GM23338 (cell line): ENCODE data around the gene ULK4. TPM values are rescaled to one million over a fixed set of nuclear protein-coding genes. Genes with fewer than 3 reads are reported as not detected.
A peak's percentile ranks its signal among the peaks of the same experiment; 100 is the strongest.

ENCODE experiments used
- ATAC-seq: fragments of 200-7000 bp; cut with Tn5 transposase; 3 replicates; pipeline ENCODE4 v1.9.1; 2020
- DNase-seq: peaks from one replicate; pipeline ENCODE4 v3.0.0-alpha.2; 2015; ENCODE audit warnings: low spot score
- H2AFZ ChIP-seq: fragments of 200-600 bp; sonication (generic); 2 replicates; pipeline ENCODE4 v1.8.0; 2016; ENCODE audit warnings: antibody characterized with exemption, mild to moderate bottlenecking, moderate library complexity
- H3F3A ChIP-seq: fragments of 200-600 bp; sonication (generic); replicated peaks from 2 replicates; pipeline ENCODE4 v1.8.0; 2017; ENCODE audit warnings: antibody characterized with exemption, mixed run types, low read depth
- H3K27ac ChIP-seq: fragments of 200-600 bp; sonication (generic); 2 replicates; pipeline ENCODE4 v1.6.1; 2016; ENCODE audit warnings: low read depth
- H3K27me3 ChIP-seq: fragments of 200-600 bp; sonication (generic); 2 replicates; pipeline ENCODE4 v1.8.0; 2016; ENCODE audit warnings: mild to moderate bottlenecking, mixed run types, moderate library complexity; ENCODE audit not compliant: insufficient read depth
- H3K36me3 ChIP-seq: fragments of 200-600 bp; sonication (generic); 2 replicates; pipeline ENCODE4 v1.8.0; 2016; ENCODE audit warnings: mild to moderate bottlenecking; ENCODE audit not compliant: insufficient read depth
- H3K4me1 ChIP-seq: fragments of 200-600 bp; sonication (generic); 2 replicates; pipeline ENCODE4 v1.8.0; 2016; ENCODE audit warnings: mild to moderate bottlenecking, moderate library complexity; ENCODE audit not compliant: insufficient read depth
- H3K4me2 ChIP-seq: fragments of 200-600 bp; sonication (generic); 2 replicates; pipeline ENCODE4 v1.7.1; 2017; ENCODE audit warnings: mixed run types
- H3K4me3 ChIP-seq: fragments of 200-600 bp; sonication (generic); 2 replicates; pipeline ENCODE4 v1.6.1; 2016; ENCODE audit warnings: mixed run types
- H3K79me2 ChIP-seq: fragments of 200-600 bp; sonication (generic); replicated peaks from 2 replicates; pipeline ENCODE4 v1.8.0; 2017; ENCODE audit warnings: mild to moderate bottlenecking; ENCODE audit not compliant: insufficient read depth
- H3K9me2 ChIP-seq: fragments of 200-600 bp; sonication (generic); 2 replicates; pipeline ENCODE4 v1.8.0; 2017; ENCODE audit not compliant: insufficient read depth
- H4K20me1 ChIP-seq: fragments of 200-600 bp; sonication (generic); replicated peaks from 2 replicates; pipeline ENCODE4 v1.8.0; 2017; ENCODE audit warnings: mild to moderate bottlenecking; ENCODE audit not compliant: insufficient read depth
- H3K27ac Mint-ChIP-seq: 2 replicates; pipeline ENCODE4 v1.8.0; 2020; ENCODE audit warnings: inconsistent platforms, mild to moderate bottlenecking, moderate library complexity, mixed read lengths
- H3K27me3 Mint-ChIP-seq: 3 replicates; pipeline ENCODE4 v1.8.0; 2022; ENCODE audit warnings: low read depth, mild to moderate bottlenecking, moderate library complexity, mixed read lengths, inconsistent platforms; ENCODE audit not compliant: insufficient read depth, poor library complexity
- H3K36me3 Mint-ChIP-seq: 3 replicates; pipeline ENCODE4 v1.8.0; 2021; ENCODE audit warnings: low read depth, mild to moderate bottlenecking, inconsistent platforms, moderate library complexity, mixed read lengths
- H3K4me1 Mint-ChIP-seq: 3 replicates; pipeline ENCODE4 v1.8.0; 2020; ENCODE audit warnings: mild to moderate bottlenecking, inconsistent platforms, mixed read lengths
- H3K4me3 Mint-ChIP-seq: 3 replicates; pipeline ENCODE4 v1.8.0; 2021; ENCODE audit warnings: moderate library complexity, mild to moderate bottlenecking, inconsistent platforms, mixed read lengths
- H3K9me3 Mint-ChIP-seq: 3 replicates; pipeline ENCODE4 v1.8.0; 2020; ENCODE audit warnings: moderate library complexity, mild to moderate bottlenecking, inconsistent platforms, mixed read lengths
- CREB1 ChIP-seq: fragments of 250-450 bp; sonication (Bioruptor Pico); IDR thresholded peaks from 2 replicates; pipeline ENCODE4 v1.5.0; 2020; ENCODE audit warnings: low read depth, mild to moderate bottlenecking, moderate library complexity
- NANOG ChIP-seq: IDR thresholded peaks from 2 replicates; pipeline ENCODE4 v1.6.1; 2016; ENCODE audit warnings: antibody characterized with exemption, borderline replicate concordance
- POLR2AphosphoS5 ChIP-seq: IDR thresholded peaks from 2 replicates; pipeline ENCODE4 v1.6.1; 2016; ENCODE audit warnings: antibody characterized with exemption, low read depth
- ZNF114 ChIP-seq: fragments of 250-450 bp; sonication (Bioruptor Pico); IDR thresholded peaks from 2 replicates; pipeline ENCODE4 v1.5.0; 2020; ENCODE audit warnings: mild to moderate bottlenecking, moderate library complexity
- ZNF331 ChIP-seq: fragments of 250-450 bp; sonication (Bioruptor Pico); IDR thresholded peaks from 2 replicates; pipeline ENCODE4 v1.5.0; 2020; ENCODE audit warnings: low read depth, mild to moderate bottlenecking, moderate library complexity
- polyA plus RNA-seq: library from polyadenylated mRNA; unstranded; fragments of >200 nt; fragmentation: Nextera tagmentation; extraction: Ambion mirVana; gene quantifications from 2 replicates; pipeline ENCODE4 v1.2.1, GENCODE V29; 2016
- total RNA-seq: library from RNA; depleted of rRNA; stranded (reverse); fragments of >200 nt; shearing (Covaris generic); gene quantifications from 2 replicates; pipeline ENCODE4 v1.2.3, GENCODE V29; 2014
- TF ChIP-seq, protein P1 (sequence below), 2 experiments: fragments of 200-600 bp in 1 of 2; sonication (generic) in 1 of 2; conservative IDR thresholded peaks; 2 replicates each; pipeline versions ENCODE4 v1.5.1 to v1.6.1; 2016 to 2017; ENCODE audit warnings: antibody characterized with exemption in 2 of 2, low read depth in 2 of 2, mild to moderate bottlenecking in 2 of 2, moderate library complexity in 1 of 2
- TF ChIP-seq, protein P2 (sequence below): IDR thresholded peaks from one replicate; pipeline ENCODE4 v1.6.1; 2018; ENCODE audit warnings: antibody characterized with exemption; ENCODE audit not compliant: unreplicated experiment

Gene ULK4
- total and polyA plus RNA-seq, 2 experiments from 2014 or later, result 20.8 to 41.4 TPM

DNA sequence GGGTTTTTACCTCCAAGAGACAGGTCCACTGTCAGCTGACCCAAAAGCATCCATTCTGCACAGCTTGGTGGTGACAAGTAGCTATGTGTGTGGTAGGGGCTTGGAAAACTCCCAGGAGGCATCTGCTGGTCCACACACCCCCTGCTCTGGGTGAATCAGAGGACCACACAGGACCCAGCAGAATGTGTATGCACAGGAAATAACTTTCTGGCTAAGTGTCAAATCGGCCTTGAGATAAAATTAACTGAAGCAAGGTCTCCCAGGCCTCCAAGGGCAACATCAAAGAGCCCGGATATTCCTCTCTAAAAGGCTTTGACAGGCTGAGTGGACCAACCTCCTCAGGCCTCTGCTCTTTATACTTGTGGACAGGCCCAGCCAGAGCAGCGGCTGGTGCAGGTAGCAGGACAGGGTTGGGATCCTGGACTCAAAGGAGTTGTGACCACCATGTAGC is 696.1 kb downstream of the ULK4 start:
- no peak for ATAC-seq
- H3K27me3 Mint-ChIP-seq, result no peaks in the 10 kb centered on the region

GRCh38 chr3:41265011-41265545 is 696.8 kb downstream of the ULK4 start:
- H3K4me3 ChIP-seq, result no peak overlapping the region
- no peaks in the 10 kb centered on the region for H3K27me3 ChIP-seq
- no peak for ATAC-seq
- H3K27ac ChIP-seq, result no peak overlapping the region
- Mint-ChIP-seq H3K4me3 (no peak overlapping the region), H3K27ac (no peak overlapping the region), H3K4me1 (0 out of 3 replicates have a peak, but pooled peaks cover 3% of the 10 kb centered on the region), H3K9me3 (no peaks in the 10 kb centered on the region; the same call in 2 of the 3 replicates), H3K36me3 (peaks cover 3% of the 10 kb centered on the region; the same call in 2 of the 3 replicates), H3K27me3 (no peaks in the 10 kb centered on the region)
- H3K36me3 ChIP-seq, result no peaks in the 10 kb centered on the region; the same call in 1 of the 2 replicates
- peaks cover 18% of the 10 kb centered on the region; the same call in 1 of the 2 replicates for H3K9me2 ChIP-seq
- H2AFZ ChIP-seq, result no peak overlapping the region
- TF ChIP-seq, protein P1, sequence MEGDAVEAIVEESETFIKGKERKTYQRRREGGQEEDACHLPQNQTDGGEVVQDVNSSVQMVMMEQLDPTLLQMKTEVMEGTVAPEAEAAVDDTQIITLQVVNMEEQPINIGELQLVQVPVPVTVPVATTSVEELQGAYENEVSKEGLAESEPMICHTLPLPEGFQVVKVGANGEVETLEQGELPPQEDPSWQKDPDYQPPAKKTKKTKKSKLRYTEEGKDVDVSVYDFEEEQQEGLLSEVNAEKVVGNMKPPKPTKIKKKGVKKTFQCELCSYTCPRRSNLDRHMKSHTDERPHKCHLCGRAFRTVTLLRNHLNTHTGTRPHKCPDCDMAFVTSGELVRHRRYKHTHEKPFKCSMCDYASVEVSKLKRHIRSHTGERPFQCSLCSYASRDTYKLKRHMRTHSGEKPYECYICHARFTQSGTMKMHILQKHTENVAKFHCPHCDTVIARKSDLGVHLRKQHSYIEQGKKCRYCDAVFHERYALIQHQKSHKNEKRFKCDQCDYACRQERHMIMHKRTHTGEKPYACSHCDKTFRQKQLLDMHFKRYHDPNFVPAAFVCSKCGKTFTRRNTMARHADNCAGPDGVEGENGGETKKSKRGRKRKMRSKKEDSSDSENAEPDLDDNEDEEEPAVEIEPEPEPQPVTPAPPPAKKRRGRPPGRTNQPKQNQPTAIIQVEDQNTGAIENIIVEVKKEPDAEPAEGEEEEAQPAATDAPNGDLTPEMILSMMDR (conservative IDR thresholded peaks at IDR 0.05; ENCODE audit: low read depth in 2 of 2), result 0 out of 4 replicates have a peak, but pooled peaks of 1 of the 2 experiments have one; percentile 9
- no peak for TF ChIP-seq POLR2AphosphoS5
- no peaks in the 10 kb centered on the region for H4K20me1 ChIP-seq
- no peaks in the 10 kb centered on the region for H3F3A ChIP-seq
- H3K4me1 ChIP-seq, result no peaks in the 10 kb centered on the region
- DNase-seq, result no peak
- no peaks in the 10 kb centered on the region for H3K79me2 ChIP-seq
- H3K4me2 ChIP-seq, result no peak overlapping the region

More for the DNA sequence above, 696.1 kb downstream of the ULK4 start:
- Mint-ChIP-seq H3K36me3 (peaks cover under 1% of the 10 kb centered on the region; the same call in 2 of the 3 replicates), H3K4me3 (no peak overlapping the region), H3K27ac (no peak overlapping the region), H3K9me3 (peaks cover under 1% of the 10 kb centered on the region), H3K4me1 (no peaks in the 10 kb centered on the region)
- Histone ChIP-seq H2AFZ (no peak overlapping the region), H3K4me2 (no peak overlapping the region), H3K79me2 (no peaks in the 10 kb centered on the region), H3F3A (no peaks in the 10 kb centered on the region), H3K4me3 (no peak overlapping the region), H3K4me1 (no peaks in the 10 kb centered on the region), H3K36me3 (no peaks in the 10 kb centered on the region; the same call in 1 of the 2 replicates), H3K27ac (no peak overlapping the region), H3K27me3 (no peaks in the 10 kb centered on the region), H3K9me2 (0 out of 2 replicates have a peak, but pooled peaks cover 13% of the 10 kb centered on the region), H4K20me1 (no peaks in the 10 kb centered on the region)
- no peak for DNase-seq
- TF ChIP-seq ZNF114 (CRISPR knock-in tag) (no peak), POLR2AphosphoS5 (no peak), CREB1 (CRISPR knock-in tag) (no peak), NANOG (no peak)

- H2AFZ ChIP-seq, result no peak overlapping the region
- H3K4me3 Mint-ChIP-seq, result no peak overlapping the region
- no peaks in the 10 kb centered on the region for H4K20me1 ChIP-seq
- peaks cover 8% of the 10 kb centered on the region; the same call in 2 of the 3 replicates for H3K4me1 Mint-ChIP-seq
- H3K79me2 ChIP-seq, result no peaks in the 10 kb centered on the region
- DNase-seq (no peak), ATAC-seq (no peak)
- H3K4me1 ChIP-seq, result peaks cover 3% of the 10 kb centered on the region; the same call in 1 of the 2 replicates
- no peak overlapping the region for H3K27ac ChIP-seq
- no peaks in the 10 kb centered on the region for H3K9me3 Mint-ChIP-seq
- H3K36me3 Mint-ChIP-seq, result peaks cover 3% of the 10 kb centered on the region; the same call in 1 of the 3 replicates
- H3K27me3 Mint-ChIP-seq, result no peaks in the 10 kb centered on the region
- peaks cover 14% of the 10 kb centered on the region; the same call in 1 of the 2 replicates for H3K9me2 ChIP-seq
- no peaks in the 10 kb centered on the region; the same call in 1 of the 2 replicates for H3K36me3 ChIP-seq
- no peak overlapping the region for H3K4me3 ChIP-seq
- no peaks in the 10 kb centered on the region for H3K27me3 ChIP-seq
- no peak overlapping the region for H3K4me2 ChIP-seq
- no peaks in the 10 kb centered on the region for H3F3A ChIP-seq
- no peak overlapping the region for H3K27ac Mint-ChIP-seq
- TF ChIP-seq, protein P2, sequence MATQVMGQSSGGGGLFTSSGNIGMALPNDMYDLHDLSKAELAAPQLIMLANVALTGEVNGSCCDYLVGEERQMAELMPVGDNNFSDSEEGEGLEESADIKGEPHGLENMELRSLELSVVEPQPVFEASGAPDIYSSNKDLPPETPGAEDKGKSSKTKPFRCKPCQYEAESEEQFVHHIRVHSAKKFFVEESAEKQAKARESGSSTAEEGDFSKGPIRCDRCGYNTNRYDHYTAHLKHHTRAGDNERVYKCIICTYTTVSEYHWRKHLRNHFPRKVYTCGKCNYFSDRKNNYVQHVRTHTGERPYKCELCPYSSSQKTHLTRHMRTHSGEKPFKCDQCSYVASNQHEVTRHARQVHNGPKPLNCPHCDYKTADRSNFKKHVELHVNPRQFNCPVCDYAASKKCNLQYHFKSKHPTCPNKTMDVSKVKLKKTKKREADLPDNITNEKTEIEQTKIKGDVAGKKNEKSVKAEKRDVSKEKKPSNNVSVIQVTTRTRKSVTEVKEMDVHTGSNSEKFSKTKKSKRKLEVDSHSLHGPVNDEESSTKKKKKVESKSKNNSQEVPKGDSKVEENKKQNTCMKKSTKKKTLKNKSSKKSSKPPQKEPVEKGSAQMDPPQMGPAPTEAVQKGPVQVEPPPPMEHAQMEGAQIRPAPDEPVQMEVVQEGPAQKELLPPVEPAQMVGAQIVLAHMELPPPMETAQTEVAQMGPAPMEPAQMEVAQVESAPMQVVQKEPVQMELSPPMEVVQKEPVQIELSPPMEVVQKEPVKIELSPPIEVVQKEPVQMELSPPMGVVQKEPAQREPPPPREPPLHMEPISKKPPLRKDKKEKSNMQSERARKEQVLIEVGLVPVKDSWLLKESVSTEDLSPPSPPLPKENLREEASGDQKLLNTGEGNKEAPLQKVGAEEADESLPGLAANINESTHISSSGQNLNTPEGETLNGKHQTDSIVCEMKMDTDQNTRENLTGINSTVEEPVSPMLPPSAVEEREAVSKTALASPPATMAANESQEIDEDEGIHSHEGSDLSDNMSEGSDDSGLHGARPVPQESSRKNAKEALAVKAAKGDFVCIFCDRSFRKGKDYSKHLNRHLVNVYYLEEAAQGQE, result no peak
- no peak for TF ChIP-seq ZNF114 (CRISPR knock-in tag)
- TF ChIP-seq ZNF331 (CRISPR knock-in tag), result no peak
Measured at GRCh38 chr3:41260063-41260450, 701.8 kb downstream of the ULK4 start.
